H1 (cell line): ENCODE data around the gene KIF26A. TPM values are rescaled to one million over a fixed set of nuclear protein-coding genes. Genes with fewer than 3 reads are reported as not detected.

Source experiments
- CTCF ChIA-PET: fragments of 300-600 bp; sonication (Branson Sonifier 250); formaldehyde crosslinking; loops from one replicate; lab custom pipeline; 2021; ENCODE audit not compliant: partially characterized antibody; lab: Charles Lee
- POLR2A ChIA-PET: fragments of 300-600 bp; sonication (Branson Sonifier 250); formaldehyde crosslinking; loops from one replicate; lab custom pipeline; 2021; ENCODE audit warnings: inconsistent platforms; ENCODE audit not compliant: partially characterized antibody; lab: Charles Lee
- DNase-seq, 2 experiments: peaks; one replicate each; pipeline versions ENCODE4 v3.0.0 to v3.0.0-alpha.2; 2010 to 2022; ENCODE audit warnings: low spot score in 2 of 2, low read depth in 1 of 2, mixed read lengths in 1 of 2
- FAIRE-seq: peaks from 2 replicates; lab custom pipeline; 2011; peaks lifted over from hg19 to GRCh38; lab: Jason Lieb, UNC
- H2AFZ ChIP-seq: 2 replicates; pipeline ENCODE4 v1.8.1; 2012; ENCODE audit warnings: low read length, inconsistent platforms
- H2AK5ac ChIP-seq: 2 replicates; pipeline ENCODE4 v1.6.1; 2013; ENCODE audit warnings: low read depth, low read length
- H2BK120ac ChIP-seq: replicated peaks from 2 replicates; pipeline ENCODE3; 2013; ENCODE audit warnings: low read depth, low read length, inconsistent platforms
- H2BK12ac ChIP-seq: 2 replicates; pipeline ENCODE4 v1.6.1; 2013; ENCODE audit warnings: low read depth, low read length
- H2BK15ac ChIP-seq: 2 replicates; pipeline ENCODE4 v1.6.1; 2013; ENCODE audit warnings: low read length
- H2BK20ac ChIP-seq: 2 replicates; pipeline ENCODE4 v1.6.1; 2013; ENCODE audit warnings: low read length
- H2BK5ac ChIP-seq: 2 replicates; pipeline ENCODE4 v1.6.1; 2013; ENCODE audit warnings: low read depth, low read length
- H3K14ac ChIP-seq: 2 replicates; pipeline ENCODE4 v1.6.1; 2013; ENCODE audit warnings: inconsistent platforms; ENCODE audit not compliant: insufficient read length
- H3K18ac ChIP-seq: 2 replicates; pipeline ENCODE4 v1.6.1; 2013; ENCODE audit warnings: low read length; ENCODE audit errors: extremely low read depth
- H3K23ac ChIP-seq: 2 replicates; pipeline ENCODE4 v1.6.1; 2013; ENCODE audit warnings: inconsistent platforms; ENCODE audit not compliant: insufficient read length
- H3K23me2 ChIP-seq: 2 replicates; pipeline ENCODE4 v1.6.1; 2013; ENCODE audit warnings: low read depth, low read length
- H3K27ac ChIP-seq: 2 replicates; pipeline ENCODE4 v1.6.1; 2011; ENCODE audit warnings: low read depth, low read length, inconsistent platforms
- H3K27me3 ChIP-seq, 4 experiments: replicated peaks in 1 of 4; 1 replicate in 1 of 4; 2 replicates in 3 of 4; pipeline versions ENCODE4 v1.6.1 to v1.8.1; 2011 to 2013; ENCODE audit warnings: low read length in 3 of 4, mild to moderate bottlenecking in 3 of 4, inconsistent platforms in 2 of 4, mixed read lengths in 2 of 4, moderate library complexity in 1 of 4; ENCODE audit not compliant: control insufficient read depth in 3 of 4, insufficient read depth in 3 of 4; ENCODE audit errors: extremely low read depth in 1 of 4
- H3K36me3 ChIP-seq, 4 experiments: 2 replicates each; pipeline versions ENCODE4 v1.6.1 to v1.8.1; 2011 to 2013; ENCODE audit warnings: mild to moderate bottlenecking in 4 of 4, low read length in 3 of 4, moderate library complexity in 2 of 4, control low read depth in 1 of 4, inconsistent platforms in 1 of 4; ENCODE audit not compliant: insufficient read depth in 4 of 4, control insufficient read depth in 2 of 4
- H3K4ac ChIP-seq: replicated peaks from 2 replicates; pipeline ENCODE3; 2013; ENCODE audit warnings: low read length, low read depth, mixed read lengths, inconsistent platforms; ENCODE audit not compliant: insufficient read length
- H3K4me1 ChIP-seq, 4 experiments: replicated peaks in 1 of 4; 1 replicate in 1 of 4; 2 replicates in 3 of 4; pipeline versions ENCODE4 v1.6.1 to v1.8.1; 2011 to 2013; ENCODE audit warnings: low read length in 3 of 4, inconsistent platforms in 2 of 4, mixed read lengths in 1 of 4; ENCODE audit not compliant: insufficient read depth in 4 of 4, control insufficient read depth in 3 of 4
- H3K4me2 ChIP-seq, 2 experiments: 2 replicates each; pipeline versions ENCODE4 v1.6.1 to v1.8.1; 2011 to 2013; ENCODE audit warnings: low read depth in 2 of 2, low read length in 2 of 2, control low read depth in 1 of 2, inconsistent platforms in 1 of 2, mild to moderate bottlenecking in 1 of 2; ENCODE audit not compliant: insufficient read depth in 1 of 2
- H3K4me3 ChIP-seq, 4 experiments: fragments of 200-600, 300-600 bp in 1 of 4; sonication (generic), shearing (Covaris generic), sonication (Bioruptor Twin) in 1 of 4; 2 replicates each; pipeline versions ENCODE4 v1.5.1 to v1.8.1; 2011 to 2016; ENCODE audit warnings: low read length in 4 of 4, low read depth in 3 of 4, control low read depth in 2 of 4, inconsistent platforms in 2 of 4, mild to moderate bottlenecking in 2 of 4, mixed read lengths in 1 of 4, moderate library complexity in 1 of 4; ENCODE audit not compliant: insufficient read depth in 2 of 4; ENCODE audit errors: extremely low read depth in 1 of 4
- H3K56ac ChIP-seq: replicated peaks from 2 replicates; pipeline ENCODE3; 2013; ENCODE audit warnings: low read depth, mild to moderate bottlenecking, mixed read lengths, low read length, inconsistent platforms; ENCODE audit not compliant: insufficient read length
- H3K79me1 ChIP-seq: 2 replicates; pipeline ENCODE4 v1.6.1; 2013; ENCODE audit warnings: low read depth, low read length, control low read depth
- H3K79me2 ChIP-seq, 2 experiments: 2 replicates each; pipeline versions ENCODE4 v1.6.1 to v1.8.1; 2012 to 2013; ENCODE audit warnings: low read length in 2 of 2, mild to moderate bottlenecking in 2 of 2, inconsistent platforms in 1 of 2; ENCODE audit not compliant: insufficient read depth in 2 of 2, control insufficient read depth in 1 of 2
- H3K9ac ChIP-seq, 4 experiments: replicated peaks in 1 of 4; 1 replicate in 1 of 4; 2 replicates in 3 of 4; pipeline versions ENCODE4 v1.6.1 to v1.8.1; 2011 to 2013; ENCODE audit warnings: low read depth in 3 of 4, low read length in 3 of 4, control low read depth in 2 of 4, mild to moderate bottlenecking in 2 of 4, moderate library complexity in 2 of 4, inconsistent platforms in 1 of 4; ENCODE audit errors: extremely low read depth in 1 of 4
- H3K9me3 ChIP-seq, 2 experiments: 2 replicates each; pipeline versions ENCODE4 v1.6.1 to v1.8.1; 2012 to 2013; ENCODE audit warnings: mild to moderate bottlenecking in 2 of 2, moderate library complexity in 2 of 2, control low read depth in 1 of 2, inconsistent platforms in 1 of 2, low read depth in 1 of 2, low read length in 1 of 2, mixed read lengths in 1 of 2; ENCODE audit not compliant: insufficient read depth in 2 of 2
- H4K20me1 ChIP-seq, 2 experiments: replicated peaks in 1 of 2; 2 replicates each; pipeline versions ENCODE3 to v1.8.1; 2011 to 2013; ENCODE audit warnings: inconsistent platforms in 2 of 2, low read length in 2 of 2, mild to moderate bottlenecking in 1 of 2; ENCODE audit not compliant: insufficient read depth in 2 of 2, control insufficient read depth in 1 of 2
- H4K5ac ChIP-seq: 2 replicates; pipeline ENCODE4 v1.6.1; 2013; ENCODE audit warnings: low read length, low read depth, mixed read lengths, inconsistent platforms; ENCODE audit not compliant: insufficient read length
- H4K8ac ChIP-seq: 2 replicates; pipeline ENCODE4 v1.8.0; 2013; ENCODE audit warnings: mild to moderate bottlenecking, moderate library complexity, low read length, inconsistent platforms; ENCODE audit not compliant: insufficient read depth; ENCODE audit errors: extremely low read depth
- H4K91ac ChIP-seq: replicated peaks from 2 replicates; pipeline ENCODE3; 2013; ENCODE audit warnings: low read length, mixed read lengths, inconsistent platforms; ENCODE audit not compliant: insufficient read length
- CBX8 ChIP-seq: fragments of 300-800, 300-1000 bp; sonication (generic); IDR thresholded peaks from 2 replicates; pipeline ENCODE4 v1.7.1; 2016; ENCODE audit warnings: low read depth, low read length, borderline replicate concordance
- CHD1 ChIP-seq: IDR thresholded peaks from 2 replicates; pipeline ENCODE4 v1.6.1; 2012; ENCODE audit warnings: low read depth, low read length, improper control_type of control experiment
- GTF2F1 ChIP-seq: IDR thresholded peaks from 2 replicates; pipeline ENCODE4 v1.6.1; 2012; ENCODE audit warnings: low read depth, low read length, improper control_type of control experiment, borderline replicate concordance
- RFX5 ChIP-seq: IDR thresholded peaks from 2 replicates; pipeline ENCODE4 v1.6.1; 2011; ENCODE audit warnings: low read depth, low read length, improper control_type of control experiment, borderline replicate concordance
- SIX5 ChIP-seq: IDR thresholded peaks from 2 replicates; pipeline ENCODE4 v1.6.1; 2011; ENCODE audit warnings: mild to moderate bottlenecking, low read depth, low read length
- SP4 ChIP-seq: IDR thresholded peaks from 2 replicates; pipeline ENCODE4 v1.6.1; 2012; ENCODE audit warnings: low read length, inconsistent platforms
- YY1 ChIP-seq: IDR thresholded peaks from 2 replicates; pipeline ENCODE4 v1.6.1; 2011; ENCODE audit warnings: low read depth, mild to moderate bottlenecking, low read length
- ZNF274 ChIP-seq: IDR thresholded peaks from 2 replicates; pipeline ENCODE4 v1.7.0; 2012; ENCODE audit warnings: low read length, borderline replicate concordance; ENCODE audit errors: extremely low read depth
- WGBS, 2 experiments: shearing (Covaris generic) in 1 of 2; methylation state at CpG; one replicate each; pipeline versions ENCODE4 v1.1.6 to v1.1.7; 2013 to 2015; ENCODE audit warnings: low lambda C conversion rate in 2 of 2, mixed read lengths in 2 of 2, inconsistent platforms in 1 of 2, low coverage in 1 of 2, missing lambda C conversion rate in 1 of 2; ENCODE audit not compliant: insufficient replicate concordance in 2 of 2, insufficient coverage in 1 of 2, insufficient read length in 1 of 2; ENCODE audit errors: extremely low coverage in 1 of 2, missing lambda C conversion rate in 1 of 2; 5-methylcytosine and 5-hydroxymethylcytosine counted together
- polyA plus RNA-seq, 7 experiments: library from polyadenylated mRNA; depleted of rRNA in 3 of 7; stranded (reverse) in 5 of 7; unstranded in 2 of 7; fragments of >200 nt in 5 of 7; fragments of 200-250 nt in 2 of 7; gene quantifications; 1 replicate in 5 of 7; 2 replicates in 1 of 7; 4 replicates in 1 of 7; pipeline versions ENCODE4 v1.2.1 to v1.2.3, GENCODE V29; 2011 to 2013; ENCODE audit warnings: missing spikeins in 2 of 7, mixed read lengths in 2 of 7
- total RNA-seq: library from RNA; stranded (reverse); fragmentation: NEBNext Ultra II Directional; extraction: Animal tissue kit (Norgen Biotek cat#: 25700); gene quantifications from 2 replicates; pipeline ENCODE4 v1.2.1, GENCODE V29; 2021
- TF ChIP-seq, protein P1 (sequence below), 3 experiments: IDR thresholded peaks; 1 replicate in 2 of 3; 2 replicates in 1 of 3; pipeline versions ENCODE4 v1.5.1 to v1.6.1; 2011; ENCODE audit warnings: low read length in 3 of 3, mild to moderate bottlenecking in 3 of 3, inconsistent platforms in 2 of 3, low read depth in 1 of 3, moderate library complexity in 1 of 3; ENCODE audit not compliant: insufficient read depth in 1 of 3; ENCODE audit errors: control extremely low read depth in 1 of 3

KIF26A gene
- total and polyA plus RNA-seq, 2 of the 8 experiments (the other 6 are each of a cell fraction or from before 2014, with no cell fraction given) = 11.5 to 41.6 TPM

DNA sequence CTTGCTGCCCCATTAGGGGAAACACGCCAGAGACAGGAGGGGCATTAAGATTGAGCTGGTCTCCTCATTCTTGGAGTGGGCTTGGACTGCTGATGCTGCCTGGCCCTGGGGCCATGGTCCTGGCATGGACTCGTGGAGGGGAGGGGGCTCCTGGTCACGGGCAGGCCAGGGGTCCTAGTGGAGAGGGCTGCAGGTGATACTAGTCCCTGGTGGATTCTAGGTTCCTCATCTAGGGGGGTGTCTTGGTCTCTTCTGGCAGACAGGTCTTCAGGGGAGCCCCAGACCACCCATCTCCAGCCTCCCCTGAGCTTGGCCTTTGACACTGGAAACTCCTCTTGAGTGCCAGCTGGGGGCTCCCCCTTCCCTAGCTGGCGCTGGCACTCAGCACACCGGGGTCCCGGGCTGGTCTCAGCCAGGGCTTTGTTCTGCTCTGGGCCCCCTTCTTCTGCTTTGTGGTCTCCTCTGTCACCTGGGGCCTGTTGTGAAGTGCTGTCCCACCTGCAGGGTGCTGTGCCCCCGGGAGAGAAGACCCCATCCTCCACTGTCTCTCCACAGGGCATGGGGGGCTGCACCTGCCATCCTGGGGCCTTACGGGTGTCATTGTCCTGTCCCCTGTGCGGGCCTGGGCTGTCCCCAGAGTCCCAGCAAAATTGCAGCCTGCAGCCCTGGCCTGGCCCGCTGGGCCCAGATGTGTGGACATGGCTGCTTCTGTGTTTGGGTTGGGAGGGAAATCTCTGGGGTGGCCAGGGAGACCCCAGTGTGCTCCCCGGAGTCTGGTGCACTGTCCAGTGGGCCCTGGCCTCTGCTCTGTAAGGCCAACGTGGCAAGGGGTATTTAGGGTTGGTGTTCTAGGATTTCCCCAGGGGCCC lies 2.3 kb downstream of the KIF26A start:
- peak overlapping the region; percentile 74 for H4K91ac ChIP-seq
- H3K23me2 ChIP-seq = peaks cover 26% of the 10 kb centered on the region
- no peak overlapping the region for H2BK20ac ChIP-seq
- no peaks in the 10 kb centered on the region; a peak in 2 of 8 replicates for H3K36me3 ChIP-seq
- no peak overlapping the region for H3K9ac ChIP-seq
- peak overlapping the region; percentile 78 for H3K4ac ChIP-seq
- peak overlapping the region; percentile 16 for H3K56ac ChIP-seq
- H2BK15ac ChIP-seq = no peak overlapping the region
- H3K4me3 ChIP-seq = peak overlapping the region; percentile 61 to 88 (median 64); a peak in 5 of 8 replicates
- peak overlapping the region; percentile 83 to 88 for H3K4me2 ChIP-seq
- H3K27me3 ChIP-seq = peaks cover 16 to 22% (median 20%) of the 10 kb centered on the region in 4 experiments
- no peak overlapping the region for H3K14ac ChIP-seq
- peak overlapping the region; percentile 24 for H4K5ac ChIP-seq
- H3K27ac ChIP-seq = no peak overlapping the region
- peak overlapping the region; percentile 78 for H2BK120ac ChIP-seq
- no peak overlapping the region for H4K8ac ChIP-seq
- no peak overlapping the region for H2AFZ ChIP-seq
- FAIRE-seq (no peak), DNase-seq (peak in 1 of 2 experiments; percentile 44)
- CTCF ChIA-PET = interaction anchor here (0.5 to 2.2 kb wide), 11 partner anchors 9 to 423 kb away, joined by 3 to 8 read pairs (median 3); no protein-coding TSS in a partner anchor
- H2BK12ac ChIP-seq = no peak overlapping the region; the same call in 1 of the 2 replicates
- 88% methylated on average over 12 of the region's 12 CpGs; no CpG with 5 or more reads in 1 of the 2 experiments for WGBS, 2 experiments
- H3K79me2 ChIP-seq = peaks cover 22 to 66% of the 10 kb centered on the region in 2 experiments; a peak in 3 of 4 replicates
- POLR2A ChIA-PET = no interaction called here
- peaks cover 0 to 35% (median 23%) of the 10 kb centered on the region in 4 experiments; a peak in 6 of 7 replicates for H3K4me1 ChIP-seq
- no peak overlapping the region for H2BK5ac ChIP-seq
- peaks cover 16% of the 10 kb centered on the region for H3K79me1 ChIP-seq
- H4K20me1 ChIP-seq = peaks cover 16 to 38% of the 10 kb centered on the region in 2 experiments
- H3K9me3 ChIP-seq = no peaks in the 10 kb centered on the region
- H3K18ac ChIP-seq = no peak overlapping the region; the same call in 1 of the 2 replicates
- no peak overlapping the region for H2AK5ac ChIP-seq
- no peak overlapping the region for H3K23ac ChIP-seq
- TF ChIP-seq SP4 (no peak), SIX5 (no peak), YY1 (no peak), CHD1 (no peak), ZNF274 (no peak), GTF2F1 (no peak), RFX5 (no peak), CBX8 (no peak)
- TF ChIP-seq, protein P1, sequence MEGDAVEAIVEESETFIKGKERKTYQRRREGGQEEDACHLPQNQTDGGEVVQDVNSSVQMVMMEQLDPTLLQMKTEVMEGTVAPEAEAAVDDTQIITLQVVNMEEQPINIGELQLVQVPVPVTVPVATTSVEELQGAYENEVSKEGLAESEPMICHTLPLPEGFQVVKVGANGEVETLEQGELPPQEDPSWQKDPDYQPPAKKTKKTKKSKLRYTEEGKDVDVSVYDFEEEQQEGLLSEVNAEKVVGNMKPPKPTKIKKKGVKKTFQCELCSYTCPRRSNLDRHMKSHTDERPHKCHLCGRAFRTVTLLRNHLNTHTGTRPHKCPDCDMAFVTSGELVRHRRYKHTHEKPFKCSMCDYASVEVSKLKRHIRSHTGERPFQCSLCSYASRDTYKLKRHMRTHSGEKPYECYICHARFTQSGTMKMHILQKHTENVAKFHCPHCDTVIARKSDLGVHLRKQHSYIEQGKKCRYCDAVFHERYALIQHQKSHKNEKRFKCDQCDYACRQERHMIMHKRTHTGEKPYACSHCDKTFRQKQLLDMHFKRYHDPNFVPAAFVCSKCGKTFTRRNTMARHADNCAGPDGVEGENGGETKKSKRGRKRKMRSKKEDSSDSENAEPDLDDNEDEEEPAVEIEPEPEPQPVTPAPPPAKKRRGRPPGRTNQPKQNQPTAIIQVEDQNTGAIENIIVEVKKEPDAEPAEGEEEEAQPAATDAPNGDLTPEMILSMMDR (IDR thresholded peaks at IDR 0.05; ENCODE audit: control extremely low read depth in 1 of 3, insufficient read depth in 1 of 3, low read depth in 1 of 3, low read length in 3 of 3) = no peak
